HepG2 (cell line): ENCODE data around the gene CLPTM1. TPM values are rescaled to one million over a fixed set of nuclear protein-coding genes. Genes with fewer than 3 reads are reported as not detected.
A peak's percentile ranks its signal among the peaks of the same experiment; 100 is the strongest.

Source experiments
- ARID2 ChIP-seq: sonication (generic); formaldehyde crosslinking; IDR thresholded peaks from 2 replicates; pipeline ENCODE4 v1.8.1; 2022; ENCODE audit warnings: mild to moderate bottlenecking, missing genetic modification reagents, borderline replicate concordance
- BHLHE40 ChIP-seq: IDR thresholded peaks from 2 replicates; pipeline ENCODE4 v1.6.1; 2011; ENCODE audit warnings: low read length, improper control_type of control experiment
- GATA4 ChIP-seq: sonication (generic); IDR thresholded peaks from 2 replicates; pipeline ENCODE4 v1.6.1; 2016; ENCODE audit warnings: antibody characterized with exemption, low read depth, borderline replicate concordance
- HHEX ChIP-seq: IDR thresholded peaks from 2 replicates; pipeline ENCODE4 v1.6.1; 2016; ENCODE audit warnings: control low read depth
- HNRNPL ChIP-seq: fragments of 200-400 bp; formaldehyde crosslinking; IDR thresholded peaks from 2 replicates; pipeline ENCODE4 v1.6.1; 2017; ENCODE audit warnings: mild to moderate bottlenecking, low read depth, low read length
- KLF11 ChIP-seq: IDR thresholded peaks from 2 replicates; pipeline ENCODE4 v1.6.1; 2016; ENCODE audit warnings: missing compliant biosample characterization
- MED13 ChIP-seq: sonication (generic); formaldehyde crosslinking; IDR thresholded peaks from 2 replicates; pipeline ENCODE4 v1.5.0; 2020; ENCODE audit warnings: missing genetic modification reagents
- TFE3 ChIP-seq: IDR thresholded peaks from 2 replicates; pipeline ENCODE4 v1.6.1; 2016
- UBTF ChIP-seq: sonication (generic); formaldehyde crosslinking; IDR thresholded peaks from 2 replicates; pipeline ENCODE4 v1.4.0; 2020; ENCODE audit warnings: mild to moderate bottlenecking, missing genetic modification reagents
- YY1 ChIP-seq: IDR thresholded peaks from 2 replicates; pipeline ENCODE4 v1.6.1; 2011; ENCODE audit warnings: low read length, low read depth, moderate library complexity, mild to moderate bottlenecking; ENCODE audit not compliant: insufficient read depth, insufficient replicate concordance
- ZNF264 ChIP-seq: sonication (generic); formaldehyde crosslinking; IDR thresholded peaks from 2 replicates; pipeline ENCODE4 v1.4.0; 2020; ENCODE audit warnings: missing genetic modification reagents
- ZNF501 ChIP-seq: sonication (generic); formaldehyde crosslinking; IDR thresholded peaks from 2 replicates; pipeline ENCODE4 v1.5.1; 2020; ENCODE audit warnings: mild to moderate bottlenecking, moderate library complexity, missing genetic modification reagents
- ZNF644 ChIP-seq: IDR thresholded peaks from 2 replicates; pipeline ENCODE4 v1.6.1; 2016; ENCODE audit warnings: low read depth
- ZNF674 ChIP-seq: sonication (generic); formaldehyde crosslinking; IDR thresholded peaks from 2 replicates; pipeline ENCODE4 v1.5.0; 2020; ENCODE audit warnings: low read depth, mild to moderate bottlenecking, missing genetic modification reagents
- polyA plus RNA-seq, 8 experiments: library from polyadenylated mRNA; depleted of rRNA in 3 of 8; stranded (reverse) in 7 of 8; unstranded in 1 of 8; fragments of >200 nt; fragmentation: Illumina TruSeq in 4 of 8; extraction: Trizol in 4 of 8; gene quantifications; 2 replicates each; pipeline versions ENCODE4 v1.2.1 to v1.2.3, GENCODE V29; 2011 to 2016; ENCODE audit warnings: low read depth in 4 of 8, missing spikeins in 1 of 8, mixed read lengths in 1 of 8; ENCODE audit not compliant: insufficient read depth in 1 of 8
- total RNA-seq, 5 experiments: library from RNA; depleted of rRNA; stranded (reverse); fragments of >200 nt; fragmentation: Illumina TruSeq; extraction: Trizol; gene quantifications; 2 replicates each; pipeline ENCODE4 v1.2.3, GENCODE V29; 2016; ENCODE audit warnings: low read depth in 1 of 5
- TF ChIP-seq, protein P1 (sequence below): sonication (generic); formaldehyde crosslinking; IDR thresholded peaks from 2 replicates; pipeline ENCODE4 v1.5.0; 2020; ENCODE audit warnings: mild to moderate bottlenecking, missing genetic modification reagents
- TF ChIP-seq, protein P2 (sequence below): IDR thresholded peaks from 2 replicates; pipeline ENCODE4 v1.4.0; 2020; ENCODE audit warnings: mild to moderate bottlenecking, missing genetic modification reagents
- TF ChIP-seq, protein P3 (sequence below): IDR thresholded peaks from 2 replicates; pipeline ENCODE4 v1.6.1; 2012; ENCODE audit warnings: low read length, improper control_type of control experiment

CLPTM1 gene
- total and polyA plus RNA-seq, 2 of the 13 experiments (the other 11 are each of a cell fraction or from before 2014, with no cell fraction given) = 34.9 to 42.8 TPM

DNA sequence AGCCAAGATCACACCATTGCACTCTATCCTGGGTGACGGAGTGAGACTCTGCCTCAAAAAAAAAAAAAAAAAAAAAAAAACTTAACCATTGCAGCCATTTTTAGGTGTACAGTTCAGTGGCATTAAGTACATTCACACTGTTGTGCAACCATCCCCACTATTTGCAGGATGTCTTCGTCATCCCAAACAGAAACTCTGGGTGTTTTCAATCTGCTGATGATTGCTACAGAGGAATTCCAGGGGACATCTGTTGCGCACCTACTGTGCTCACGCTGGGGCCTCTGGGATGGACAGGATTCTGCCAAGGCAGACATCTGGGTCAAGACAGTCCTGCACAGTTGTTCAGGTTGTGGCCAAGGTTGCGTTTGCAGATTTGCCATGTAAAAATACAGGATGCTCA is 15.5 kb upstream of the CLPTM1 start (continued):
- TF ChIP-seq, protein P1, sequence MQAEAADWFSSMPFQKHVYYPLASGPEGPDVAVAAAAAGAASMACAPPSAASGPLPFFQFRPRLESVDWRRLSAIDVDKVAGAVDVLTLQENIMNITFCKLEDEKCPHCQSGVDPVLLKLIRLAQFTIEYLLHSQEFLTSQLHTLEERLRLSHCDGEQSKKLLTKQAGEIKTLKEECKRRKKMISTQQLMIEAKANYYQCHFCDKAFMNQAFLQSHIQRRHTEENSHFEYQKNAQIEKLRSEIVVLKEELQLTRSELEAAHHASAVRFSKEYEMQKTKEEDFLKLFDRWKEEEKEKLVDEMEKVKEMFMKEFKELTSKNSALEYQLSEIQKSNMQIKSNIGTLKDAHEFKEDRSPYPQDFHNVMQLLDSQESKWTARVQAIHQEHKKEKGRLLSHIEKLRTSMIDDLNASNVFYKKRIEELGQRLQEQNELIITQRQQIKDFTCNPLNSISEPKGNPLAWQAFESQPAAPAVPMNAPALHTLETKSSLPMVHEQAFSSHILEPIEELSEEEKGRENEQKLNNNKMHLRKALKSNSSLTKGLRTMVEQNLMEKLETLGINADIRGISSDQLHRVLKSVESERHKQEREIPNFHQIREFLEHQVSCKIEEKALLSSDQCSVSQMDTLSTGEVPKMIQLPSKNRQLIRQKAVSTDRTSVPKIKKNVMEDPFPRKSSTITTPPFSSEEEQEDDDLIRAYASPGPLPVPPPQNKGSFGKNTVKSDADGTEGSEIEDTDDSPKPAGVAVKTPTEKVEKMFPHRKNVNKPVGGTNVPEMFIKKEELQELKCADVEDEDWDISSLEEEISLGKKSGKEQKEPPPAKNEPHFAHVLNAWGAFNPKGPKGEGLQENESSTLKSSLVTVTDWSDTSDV = no peak
- TF ChIP-seq GATA4 (no peak), HHEX (CRISPR knock-in tag) (no peak), HNRNPL (no peak), TFE3 (CRISPR knock-in tag) (no peak), YY1 (peak; percentile 44), MED13 (CRISPR knock-in tag) (no peak), KLF11 (CRISPR knock-in tag) (no peak), BHLHE40 (no peak), ZNF674 (CRISPR knock-in tag) (no peak), UBTF (no peak), ZNF644 (no peak), ZNF501 (CRISPR knock-in tag) (no peak; the same call in 1 of the 2 replicates), ARID2 (CRISPR knock-in tag) (no peak), ZNF264 (CRISPR knock-in tag) (no peak)
- TF ChIP-seq, protein P2, sequence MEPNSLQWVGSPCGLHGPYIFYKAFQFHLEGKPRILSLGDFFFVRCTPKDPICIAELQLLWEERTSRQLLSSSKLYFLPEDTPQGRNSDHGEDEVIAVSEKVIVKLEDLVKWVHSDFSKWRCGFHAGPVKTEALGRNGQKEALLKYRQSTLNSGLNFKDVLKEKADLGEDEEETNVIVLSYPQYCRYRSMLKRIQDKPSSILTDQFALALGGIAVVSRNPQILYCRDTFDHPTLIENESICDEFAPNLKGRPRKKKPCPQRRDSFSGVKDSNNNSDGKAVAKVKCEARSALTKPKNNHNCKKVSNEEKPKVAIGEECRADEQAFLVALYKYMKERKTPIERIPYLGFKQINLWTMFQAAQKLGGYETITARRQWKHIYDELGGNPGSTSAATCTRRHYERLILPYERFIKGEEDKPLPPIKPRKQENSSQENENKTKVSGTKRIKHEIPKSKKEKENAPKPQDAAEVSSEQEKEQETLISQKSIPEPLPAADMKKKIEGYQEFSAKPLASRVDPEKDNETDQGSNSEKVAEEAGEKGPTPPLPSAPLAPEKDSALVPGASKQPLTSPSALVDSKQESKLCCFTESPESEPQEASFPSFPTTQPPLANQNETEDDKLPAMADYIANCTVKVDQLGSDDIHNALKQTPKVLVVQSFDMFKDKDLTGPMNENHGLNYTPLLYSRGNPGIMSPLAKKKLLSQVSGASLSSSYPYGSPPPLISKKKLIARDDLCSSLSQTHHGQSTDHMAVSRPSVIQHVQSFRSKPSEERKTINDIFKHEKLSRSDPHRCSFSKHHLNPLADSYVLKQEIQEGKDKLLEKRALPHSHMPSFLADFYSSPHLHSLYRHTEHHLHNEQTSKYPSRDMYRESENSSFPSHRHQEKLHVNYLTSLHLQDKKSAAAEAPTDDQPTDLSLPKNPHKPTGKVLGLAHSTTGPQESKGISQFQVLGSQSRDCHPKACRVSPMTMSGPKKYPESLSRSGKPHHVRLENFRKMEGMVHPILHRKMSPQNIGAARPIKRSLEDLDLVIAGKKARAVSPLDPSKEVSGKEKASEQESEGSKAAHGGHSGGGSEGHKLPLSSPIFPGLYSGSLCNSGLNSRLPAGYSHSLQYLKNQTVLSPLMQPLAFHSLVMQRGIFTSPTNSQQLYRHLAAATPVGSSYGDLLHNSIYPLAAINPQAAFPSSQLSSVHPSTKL = peak; percentile 56
- TF ChIP-seq, protein P3, sequence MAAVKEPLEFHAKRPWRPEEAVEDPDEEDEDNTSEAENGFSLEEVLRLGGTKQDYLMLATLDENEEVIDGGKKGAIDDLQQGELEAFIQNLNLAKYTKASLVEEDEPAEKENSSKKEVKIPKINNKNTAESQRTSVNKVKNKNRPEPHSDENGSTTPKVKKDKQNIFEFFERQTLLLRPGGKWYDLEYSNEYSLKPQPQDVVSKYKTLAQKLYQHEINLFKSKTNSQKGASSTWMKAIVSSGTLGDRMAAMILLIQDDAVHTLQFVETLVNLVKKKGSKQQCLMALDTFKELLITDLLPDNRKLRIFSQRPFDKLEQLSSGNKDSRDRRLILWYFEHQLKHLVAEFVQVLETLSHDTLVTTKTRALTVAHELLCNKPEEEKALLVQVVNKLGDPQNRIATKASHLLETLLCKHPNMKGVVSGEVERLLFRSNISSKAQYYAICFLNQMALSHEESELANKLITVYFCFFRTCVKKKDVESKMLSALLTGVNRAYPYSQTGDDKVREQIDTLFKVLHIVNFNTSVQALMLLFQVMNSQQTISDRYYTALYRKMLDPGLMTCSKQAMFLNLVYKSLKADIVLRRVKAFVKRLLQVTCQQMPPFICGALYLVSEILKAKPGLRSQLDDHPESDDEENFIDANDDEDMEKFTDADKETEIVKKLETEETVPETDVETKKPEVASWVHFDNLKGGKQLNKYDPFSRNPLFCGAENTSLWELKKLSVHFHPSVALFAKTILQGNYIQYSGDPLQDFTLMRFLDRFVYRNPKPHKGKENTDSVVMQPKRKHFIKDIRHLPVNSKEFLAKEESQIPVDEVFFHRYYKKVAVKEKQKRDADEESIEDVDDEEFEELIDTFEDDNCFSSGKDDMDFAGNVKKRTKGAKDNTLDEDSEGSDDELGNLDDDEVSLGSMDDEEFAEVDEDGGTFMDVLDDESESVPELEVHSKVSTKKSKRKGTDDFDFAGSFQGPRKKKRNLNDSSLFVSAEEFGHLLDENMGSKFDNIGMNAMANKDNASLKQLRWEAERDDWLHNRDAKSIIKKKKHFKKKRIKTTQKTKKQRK = no peak
